Mesothelial cell of epicardium (in vitro differentiated cells): ENCODE data around the gene FAM163B. TPM values are rescaled to one million over a fixed set of nuclear protein-coding genes. Genes with fewer than 3 reads are reported as not detected.
A peak's percentile ranks its signal among the peaks of the same experiment; 100 is the strongest.

Experiments
- DNase-seq, 2 experiments: peaks; one replicate each; pipeline ENCODE4 v3.0.0; 2021; ENCODE audit warnings: low spot score in 2 of 2; ENCODE audit not compliant: unreplicated experiment in 2 of 2
- H3K27ac Mint-ChIP-seq: 2 replicates; pipeline ENCODE4 v1.8.0; 2021; ENCODE audit warnings: mixed read lengths
- H3K27me3 Mint-ChIP-seq: 2 replicates; pipeline ENCODE4 v1.8.0; 2021; ENCODE audit warnings: low read depth, mixed read lengths
- H3K36me3 Mint-ChIP-seq: 2 replicates; pipeline ENCODE4 v1.8.0; 2021; ENCODE audit warnings: mixed read lengths
- H3K4me1 Mint-ChIP-seq: 2 replicates; pipeline ENCODE4 v1.8.0; 2021; ENCODE audit warnings: mixed read lengths
- H3K4me3 Mint-ChIP-seq: 2 replicates; pipeline ENCODE4 v1.8.0; 2021; ENCODE audit warnings: mild to moderate bottlenecking, moderate library complexity, mixed read lengths
- H3K9me3 Mint-ChIP-seq: 2 replicates; pipeline ENCODE4 v1.8.0; 2021; ENCODE audit warnings: mixed read lengths
- CTCF ChIP-seq: fragments of 200-600 bp; sonication (generic); IDR thresholded peaks from one replicate; pipeline ENCODE4 v1.5.0; 2021; ENCODE audit warnings: antibody characterized with exemption; ENCODE audit not compliant: unreplicated experiment
- total RNA-seq: library from RNA; stranded (reverse); gene quantifications from 3 replicates; pipeline ENCODE4 v1.2.1, GENCODE V29; 2021

Gene FAM163B
- total RNA-seq, 1 donor from 2014 or later: 0.72 TPM

- Mint-ChIP-seq H3K27ac (peak overlapping the region; percentile 88), H3K36me3 (no peaks in the 10 kb centered on the region), H3K27me3 (peaks cover 6% of the 10 kb centered on the region), H3K4me3 (no peak overlapping the region), H3K9me3 (no peaks in the 10 kb centered on the region), H3K4me1 (peaks cover 38% of the 10 kb centered on the region)
- DNase-seq: no peak
- no peak for TF ChIP-seq CTCF
Observed at GRCh38 chr9:133562611-133563290, 46.4 kb downstream of the FAM163B start.

DNA sequence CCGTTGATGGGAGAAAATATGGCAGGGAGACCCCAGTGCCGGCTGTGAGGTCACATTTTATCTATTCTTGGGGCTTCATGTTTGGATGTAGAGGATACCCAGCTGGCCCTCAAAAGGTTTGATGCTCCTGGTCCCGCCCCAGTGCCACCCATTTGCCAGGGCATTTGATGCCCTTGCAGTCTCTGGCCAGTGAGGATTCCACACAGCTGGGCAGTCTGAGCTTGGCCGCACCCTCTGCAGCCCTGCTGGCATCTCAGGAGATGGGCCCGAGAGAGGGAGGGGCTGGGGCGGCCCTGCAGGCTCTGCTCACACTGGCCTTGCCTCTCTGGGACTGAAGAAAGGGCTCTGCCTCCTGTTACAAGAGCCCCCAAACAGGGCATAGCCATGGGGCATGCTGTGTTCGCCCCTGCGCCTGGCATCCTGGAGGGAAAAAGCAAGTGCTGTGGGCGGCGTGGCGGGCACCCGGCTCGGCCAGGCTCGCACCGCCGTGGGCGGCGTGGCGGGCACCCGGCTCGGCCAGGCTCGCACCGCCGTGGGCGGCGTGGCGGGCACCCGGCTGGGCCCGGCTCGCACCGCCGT lies 47.1 kb downstream of the FAM163B start:
- Mint-ChIP-seq H3K27ac (no peak overlapping the region), H3K4me3 (no peak overlapping the region), H3K27me3 (peaks cover 6% of the 10 kb centered on the region), H3K9me3 (no peaks in the 10 kb centered on the region), H3K36me3 (no peaks in the 10 kb centered on the region), H3K4me1 (peaks cover 39% of the 10 kb centered on the region)
- TF ChIP-seq CTCF: no peak
- DNase-seq: no peak

DNA sequence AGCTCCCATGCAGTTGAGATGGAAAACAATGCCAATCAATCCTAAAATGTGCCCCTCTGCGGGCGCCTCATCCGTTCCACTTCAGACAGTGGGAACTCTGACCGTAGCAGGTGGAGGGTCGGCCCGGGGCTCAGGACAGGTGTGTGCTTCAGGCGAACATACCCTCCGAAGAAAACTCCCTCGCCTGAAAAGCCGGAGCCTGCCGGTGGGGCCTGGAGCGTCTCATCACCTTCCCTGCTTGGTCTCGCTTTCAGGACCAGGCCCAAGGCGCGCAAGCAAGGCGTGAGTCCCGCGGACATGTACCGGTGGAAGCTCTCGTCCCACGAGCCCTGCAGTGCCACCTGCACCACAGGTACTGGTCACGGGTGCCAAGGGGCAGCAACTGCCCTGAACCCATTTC lies 48.2 kb downstream of the FAM163B start:
- H3K4me1 Mint-ChIP-seq: peaks cover 42% of the 10 kb centered on the region

DNA sequence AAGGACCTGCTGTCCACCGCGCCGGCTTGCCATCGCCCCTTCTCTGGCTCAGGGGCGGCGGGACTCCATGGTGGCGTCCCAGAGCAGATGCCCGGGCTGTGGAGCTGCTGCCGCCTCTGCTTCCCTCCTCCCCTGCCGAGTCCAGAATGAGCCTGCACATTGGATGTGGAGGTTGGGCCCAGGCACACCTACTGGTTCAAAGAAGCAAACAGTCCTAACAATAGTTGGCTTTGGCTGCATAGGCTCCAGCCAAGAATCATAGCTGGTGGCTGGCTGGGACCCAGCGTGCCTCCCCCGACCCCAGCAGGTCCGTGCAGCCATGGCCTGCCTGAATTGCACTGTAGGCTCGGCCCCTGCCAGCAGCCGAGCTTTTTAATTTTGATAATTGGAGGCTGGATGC lies 48.9 kb downstream of the FAM163B start:
- H3K27ac Mint-ChIP-seq: no peak overlapping the region
- no peaks in the 10 kb centered on the region for H3K9me3 Mint-ChIP-seq
- peaks cover 6% of the 10 kb centered on the region for H3K27me3 Mint-ChIP-seq
- DNase-seq: no peak
- peaks cover 40% of the 10 kb centered on the region for H3K4me1 Mint-ChIP-seq
- TF ChIP-seq CTCF: no peak
- H3K36me3 Mint-ChIP-seq: no peaks in the 10 kb centered on the region
- H3K4me3 Mint-ChIP-seq: no peak overlapping the region

More for the DNA sequence above, 48.2 kb downstream of the FAM163B start:
- H3K36me3 Mint-ChIP-seq: no peaks in the 10 kb centered on the region
- TF ChIP-seq CTCF: no peak
- no peaks in the 10 kb centered on the region for H3K9me3 Mint-ChIP-seq
- H3K4me3 Mint-ChIP-seq: no peak overlapping the region
- peaks cover 6% of the 10 kb centered on the region for H3K27me3 Mint-ChIP-seq
- no peak overlapping the region for H3K27ac Mint-ChIP-seq
- no peak for DNase-seq

- no peak for TF ChIP-seq CTCF
- H3K36me3 Mint-ChIP-seq: no peaks in the 10 kb centered on the region
- peak overlapping the region; percentile 27 for H3K4me3 Mint-ChIP-seq
- H3K27ac Mint-ChIP-seq: peak overlapping the region; percentile 90
- no peak for DNase-seq
- H3K4me1 Mint-ChIP-seq: peaks cover 30% of the 10 kb centered on the region
- H3K27me3 Mint-ChIP-seq: peaks cover 4% of the 10 kb centered on the region
- no peaks in the 10 kb centered on the region for H3K9me3 Mint-ChIP-seq
Observed at GRCh38 chr9:133558191-133559126, 50.7 kb downstream of the FAM163B start.
